ENCODE results near the gene TOR2A. TPM values are rescaled to one million over a fixed set of nuclear protein-coding genes. Genes with fewer than 3 reads are reported as not detected.

Gene TOR2A
- total and polyA plus RNA-seq, 2 experiments from 2014 or later = 20.6 to 22.8 TPM

DNA sequence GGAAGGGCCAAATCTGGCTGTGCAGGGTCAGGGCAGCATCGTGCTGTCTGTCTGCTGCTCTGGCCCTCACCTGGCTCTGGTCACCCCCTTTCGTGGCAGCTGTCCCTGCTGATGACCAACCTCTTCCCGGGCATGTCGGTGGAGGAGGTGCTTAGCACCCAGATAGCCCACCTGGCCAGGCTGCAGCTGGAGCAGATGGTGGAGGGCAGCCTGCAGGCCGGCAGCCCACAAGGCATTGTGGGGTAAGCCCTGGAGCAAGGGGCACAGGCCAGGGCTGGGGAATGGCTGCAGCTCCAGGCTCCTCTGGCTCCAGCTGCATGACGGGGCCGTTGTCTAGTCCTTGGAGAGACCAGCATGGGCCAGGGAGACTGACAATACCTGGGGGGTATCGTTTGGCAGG lies 8.2 kb downstream of the TOR2A start:
- TF ChIP-seq, protein P1, sequence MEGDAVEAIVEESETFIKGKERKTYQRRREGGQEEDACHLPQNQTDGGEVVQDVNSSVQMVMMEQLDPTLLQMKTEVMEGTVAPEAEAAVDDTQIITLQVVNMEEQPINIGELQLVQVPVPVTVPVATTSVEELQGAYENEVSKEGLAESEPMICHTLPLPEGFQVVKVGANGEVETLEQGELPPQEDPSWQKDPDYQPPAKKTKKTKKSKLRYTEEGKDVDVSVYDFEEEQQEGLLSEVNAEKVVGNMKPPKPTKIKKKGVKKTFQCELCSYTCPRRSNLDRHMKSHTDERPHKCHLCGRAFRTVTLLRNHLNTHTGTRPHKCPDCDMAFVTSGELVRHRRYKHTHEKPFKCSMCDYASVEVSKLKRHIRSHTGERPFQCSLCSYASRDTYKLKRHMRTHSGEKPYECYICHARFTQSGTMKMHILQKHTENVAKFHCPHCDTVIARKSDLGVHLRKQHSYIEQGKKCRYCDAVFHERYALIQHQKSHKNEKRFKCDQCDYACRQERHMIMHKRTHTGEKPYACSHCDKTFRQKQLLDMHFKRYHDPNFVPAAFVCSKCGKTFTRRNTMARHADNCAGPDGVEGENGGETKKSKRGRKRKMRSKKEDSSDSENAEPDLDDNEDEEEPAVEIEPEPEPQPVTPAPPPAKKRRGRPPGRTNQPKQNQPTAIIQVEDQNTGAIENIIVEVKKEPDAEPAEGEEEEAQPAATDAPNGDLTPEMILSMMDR (IDR thresholded peaks at IDR 0.05; ENCODE audit: low read depth, low read length) = no peak
- Histone ChIP-seq H3K9me3 (ENCODE audit: low read depth) (no peaks in the 10 kb centered on the region), H3K36me3 (no peaks in the 10 kb centered on the region), H3K4me3 (no peak overlapping the region), H3K4me1 (ENCODE audit: low read depth) (peaks cover 5% of the 10 kb centered on the region), H3K27ac (no peak overlapping the region), H3K27me3 (no peaks in the 10 kb centered on the region)
- no peak for DNase-seq (ENCODE audit: low read depth in 1 of 2, low spot score in 1 of 2)

DNA sequence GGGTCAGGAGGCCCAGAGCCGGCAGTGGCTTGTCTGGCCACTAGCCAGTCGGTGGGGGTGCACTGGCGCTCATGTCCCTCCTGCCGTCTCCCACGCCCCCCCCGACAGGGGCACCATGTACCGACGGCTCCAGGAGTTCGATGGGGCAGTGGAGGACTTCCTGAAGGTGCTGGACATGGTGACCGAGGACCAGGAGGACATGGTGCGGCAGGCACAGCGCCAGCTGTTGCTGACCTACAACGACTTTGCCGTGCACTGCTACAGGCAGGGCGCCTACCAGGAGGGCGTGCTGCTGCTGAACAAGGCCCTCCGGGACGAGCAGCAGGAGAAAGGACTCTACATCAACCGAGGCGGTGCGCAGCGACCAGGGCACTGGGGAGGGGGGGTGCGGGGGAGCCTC lies 11.1 kb downstream of the TOR2A start:
- Histone ChIP-seq H3K4me3 (no peak overlapping the region), H3K27me3 (no peaks in the 10 kb centered on the region), H3K27ac (no peak overlapping the region), H3K9me3 (ENCODE audit: low read depth) (no peaks in the 10 kb centered on the region), H3K36me3 (no peaks in the 10 kb centered on the region), H3K4me1 (ENCODE audit: low read depth) (peaks cover 5% of the 10 kb centered on the region)
- no peak for DNase-seq (ENCODE audit: low read depth in 1 of 2, low spot score in 1 of 2)
- TF ChIP-seq, protein P1 (IDR thresholded peaks at IDR 0.05; ENCODE audit: low read depth, low read length) = no peak

DNA sequence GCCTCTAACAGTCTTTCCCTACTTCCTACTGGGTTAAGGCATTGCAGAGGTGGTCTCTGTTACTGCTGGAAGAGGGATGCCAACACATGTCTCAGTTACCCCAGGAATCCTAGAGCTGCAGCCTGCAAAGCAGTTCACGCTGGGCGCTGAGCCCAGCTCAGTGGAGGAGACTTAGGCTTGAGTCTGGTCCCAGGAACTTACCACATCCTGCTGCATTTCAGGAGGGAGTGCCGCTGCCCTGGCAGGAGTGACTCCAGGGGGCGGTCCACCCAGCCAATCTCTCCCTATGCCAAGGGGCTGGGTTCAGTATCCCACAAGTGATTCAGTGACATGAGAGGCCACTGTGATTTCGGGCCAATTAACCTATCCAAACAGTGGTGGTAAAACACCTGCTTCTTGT lies 11.7 kb downstream of the TOR2A start:
- peak in 1 of 2 donors; percentile 74 for DNase-seq (ENCODE audit: low read depth in 1 of 2, low spot score in 1 of 2)
- TF ChIP-seq, protein P1 (IDR thresholded peaks at IDR 0.05; ENCODE audit: low read depth, low read length) = peak; percentile 16
- Histone ChIP-seq H3K9me3 (ENCODE audit: low read depth) (no peaks in the 10 kb centered on the region), H3K27ac (no peak overlapping the region), H3K27me3 (no peaks in the 10 kb centered on the region), H3K4me1 (ENCODE audit: low read depth) (peaks cover 5% of the 10 kb centered on the region), H3K36me3 (no peaks in the 10 kb centered on the region), H3K4me3 (no peak overlapping the region)

DNA sequence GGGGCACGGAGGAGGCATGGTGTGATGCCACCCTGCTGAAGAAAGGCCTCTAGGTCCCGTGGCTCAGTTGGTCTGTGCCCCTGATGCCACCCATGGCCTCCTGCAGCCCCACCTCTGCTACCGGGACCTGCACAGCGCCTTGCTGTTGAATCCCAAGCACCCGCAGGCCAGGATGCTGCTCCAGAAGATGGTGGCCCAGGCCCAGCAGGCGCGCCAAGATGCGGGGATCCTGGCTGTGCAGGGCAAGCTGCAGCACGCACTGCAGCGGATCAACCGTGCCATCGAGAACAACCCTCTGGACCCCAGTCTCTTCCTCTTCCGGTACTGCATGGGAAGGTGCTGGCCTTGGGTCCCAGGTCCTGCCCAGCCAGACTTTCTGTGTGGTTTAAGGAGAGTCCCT lies 12.1 kb downstream of the TOR2A start:
- no peak overlapping the region for H3K4me3 ChIP-seq
- TF ChIP-seq, protein P1 (IDR thresholded peaks at IDR 0.05; ENCODE audit: low read depth, low read length) = no peak
- DNase-seq (ENCODE audit: low read depth in 1 of 2, low spot score in 1 of 2) = no peak
- no peaks in the 10 kb centered on the region for H3K36me3 ChIP-seq
- no peaks in the 10 kb centered on the region for H3K9me3 ChIP-seq (ENCODE audit: low read depth)
- H3K27ac ChIP-seq = no peak overlapping the region
- H3K4me1 ChIP-seq (ENCODE audit: low read depth) = peaks cover 5% of the 10 kb centered on the region
- H3K27me3 ChIP-seq = no peaks in the 10 kb centered on the region

DNA sequence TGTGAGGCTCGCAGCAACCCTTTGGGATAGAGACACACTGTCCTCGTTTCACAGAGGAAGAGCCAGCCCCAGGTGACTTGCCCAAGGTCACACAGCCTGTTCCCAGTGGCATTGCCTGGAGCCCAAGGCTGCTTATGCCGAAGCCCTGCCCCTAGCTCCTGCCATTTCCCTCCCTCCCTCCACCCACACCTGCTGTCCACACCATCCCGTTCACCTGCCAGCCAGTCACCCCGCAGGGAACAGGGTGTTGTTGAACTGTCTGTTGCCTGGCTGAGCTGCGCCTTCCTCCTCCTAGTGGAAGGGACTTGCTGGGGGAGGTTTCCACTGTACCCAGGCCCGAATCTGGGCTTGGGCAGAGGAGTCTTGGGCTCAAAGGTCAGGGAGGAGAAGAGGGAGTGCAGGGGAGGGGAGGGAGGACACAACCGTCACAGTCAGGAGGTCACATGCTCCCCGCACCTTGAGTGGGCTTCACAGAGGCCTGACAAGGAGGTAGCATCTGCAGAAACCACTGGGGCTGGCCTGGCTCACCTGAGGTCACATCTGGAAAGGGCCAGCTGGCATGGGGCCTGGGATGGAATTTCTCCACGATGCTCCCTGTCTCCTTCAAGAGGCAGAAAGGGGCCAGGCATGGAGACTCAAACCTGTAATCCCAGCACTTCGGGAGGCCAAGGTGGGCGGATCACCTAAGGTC lies 12.9 kb downstream of the TOR2A start:
- H3K27ac ChIP-seq = no peak overlapping the region
- TF ChIP-seq, protein P1 (IDR thresholded peaks at IDR 0.05; ENCODE audit: low read depth, low read length) = no peak
- H3K4me1 ChIP-seq (ENCODE audit: low read depth) = peaks cover 5% of the 10 kb centered on the region
- DNase-seq (ENCODE audit: low read depth in 1 of 2, low spot score in 1 of 2) = no peak
- H3K9me3 ChIP-seq (ENCODE audit: low read depth) = no peaks in the 10 kb centered on the region
- H3K27me3 ChIP-seq = no peaks in the 10 kb centered on the region
- H3K36me3 ChIP-seq = no peaks in the 10 kb centered on the region
- no peak overlapping the region for H3K4me3 ChIP-seq

Measured in cardiac muscle cell (in vitro differentiated cells and primary cell).